Activated B cell treated with CpG ODN at 0.5 μM for 24 hours (primary cell): ENCODE measurements around the gene ADAM12. TPM values are rescaled to one million over a fixed set of nuclear protein-coding genes. Genes with fewer than 3 reads are reported as not detected.
"Not testable (repeated sequence)": the region's sequence is repeated elsewhere in the genome, so short reads cannot be mapped to it uniquely, and the experiment has no call there.

Source experiments
- ATAC-seq: fragments of 200-7000 bp; cut with Tn5 transposase; one replicate; pipeline ENCODE4 v1.10.0; 2021; ENCODE audit warnings: low read depth, mild to moderate bottlenecking, moderate library complexity
- CTCF ChIA-PET: fragments of 350-600 bp; sonication (Branson Sonifier 250); formaldehyde crosslinking; loops from one replicate; lab custom pipeline; 2021; ENCODE audit warnings: antibody characterized with exemption; lab: Charles Lee
- POLR2A ChIA-PET: fragments of 350-600 bp; sonication (Branson Sonifier 250); formaldehyde crosslinking; loops from one replicate; lab custom pipeline; 2021; ENCODE audit warnings: antibody characterized with exemption; lab: Charles Lee
- DNase-seq: peaks from one replicate; pipeline ENCODE4 v3.0.0; 2022
- H3K27ac Mint-ChIP-seq: one replicate; pipeline ENCODE4 v1.8.0; 2020; ENCODE audit warnings: mixed read lengths
- H3K27me3 Mint-ChIP-seq: one replicate; pipeline ENCODE4 v1.8.0; 2021; ENCODE audit warnings: mixed read lengths
- H3K36me3 Mint-ChIP-seq: one replicate; pipeline ENCODE4 v1.8.0; 2021; ENCODE audit warnings: low read depth, mixed read lengths
- H3K4me1 Mint-ChIP-seq: one replicate; pipeline ENCODE4 v1.8.0; 2021; ENCODE audit warnings: mixed read lengths
- H3K4me3 Mint-ChIP-seq: one replicate; pipeline ENCODE4 v1.8.0; 2020; ENCODE audit warnings: mild to moderate bottlenecking, mixed read lengths
- H3K9me3 Mint-ChIP-seq: one replicate; pipeline ENCODE4 v1.8.0; 2020; ENCODE audit warnings: mixed read lengths
- CTCF ChIP-seq: fragments of 200-600 bp; IDR thresholded peaks from one replicate; pipeline ENCODE4 v1.8.0; 2022; ENCODE audit warnings: antibody characterized with exemption, mild to moderate bottlenecking
- intact Hi-C: fragments of 100-400 bp; cut with micrococcal nuclease; formaldehyde crosslinking; loops from one replicate; pipeline ENCODE4 v1.15.1; 2024
- total RNA-seq: library from RNA; stranded (reverse); gene quantifications from 2 replicates; pipeline ENCODE4 v1.2.3, GENCODE V29; 2022

Gene ADAM12
- total RNA-seq, 1 donor from 2014 or later: 0.84 TPM

DNA sequence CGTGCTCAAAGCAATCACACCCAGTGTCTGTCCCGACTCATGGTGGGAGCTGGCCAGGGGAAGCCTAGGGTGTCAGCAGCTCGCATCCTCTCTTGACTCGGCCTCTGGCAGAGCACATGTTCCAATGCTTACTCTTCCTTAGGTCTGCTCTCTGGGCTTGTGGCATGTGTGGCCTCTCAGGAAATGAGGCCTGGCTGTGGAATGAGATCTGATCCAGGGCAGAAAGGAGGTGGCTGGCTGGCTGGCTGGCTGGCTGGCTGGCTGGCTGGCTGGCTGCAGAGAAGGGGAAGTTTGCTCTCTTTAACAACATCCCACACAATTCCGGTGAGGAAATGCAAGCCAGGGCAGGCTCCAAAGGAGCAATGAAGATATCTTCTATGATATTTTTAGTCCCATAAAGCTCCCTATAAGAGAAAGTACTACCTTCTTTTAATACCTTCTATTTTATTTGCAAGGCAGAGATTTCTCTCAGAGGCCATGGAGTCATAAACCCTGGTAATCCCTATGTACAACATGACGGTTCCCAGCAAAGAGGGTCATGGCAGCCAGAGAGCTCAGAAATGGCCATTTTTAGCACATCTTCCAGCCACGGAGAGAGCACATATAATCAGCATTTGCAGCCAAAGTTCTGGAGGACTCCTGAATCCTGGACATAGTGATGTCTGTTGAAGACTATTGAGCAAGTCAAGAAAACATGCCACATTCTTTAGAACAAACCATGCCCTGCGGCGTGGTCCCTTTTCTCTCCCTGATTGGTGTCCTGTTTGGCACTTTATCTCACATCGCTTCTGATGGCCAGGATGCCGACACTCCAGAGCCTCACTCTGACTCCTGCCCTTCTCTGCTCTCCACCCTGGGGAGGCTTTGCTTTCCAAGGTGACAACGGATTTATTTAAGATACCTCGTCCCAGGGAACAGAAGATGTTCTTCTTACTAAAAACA, 338.2 kb downstream of the ADAM12 start:
- H3K27ac Mint-ChIP-seq: no peak overlapping the region
- H3K4me3 Mint-ChIP-seq: no peak overlapping the region
- DNase-seq (no peak), ATAC-seq (no peak)
- H3K27me3 Mint-ChIP-seq: peaks cover 5% of the 10 kb centered on the region
- CTCF ChIA-PET: no interaction called here
- TF ChIP-seq CTCF: no peak
- POLR2A ChIA-PET: no interaction called here
- H3K9me3 Mint-ChIP-seq: no peaks in the 10 kb centered on the region
- no peaks in the 10 kb centered on the region for H3K36me3 Mint-ChIP-seq
- peaks cover 2% of the 10 kb centered on the region for H3K4me1 Mint-ChIP-seq
- intact Hi-C loops: loop anchor here (10.0 kb wide), 1 partner anchor 1335 kb away; no protein-coding TSS in a partner anchor

GRCh38 chr10:126047749-126048148, 340.5 kb downstream of the ADAM12 start:
- H3K36me3 Mint-ChIP-seq, H3K27me3 Mint-ChIP-seq, DNase-seq, H3K4me3 Mint-ChIP-seq, ATAC-seq, CTCF ChIA-PET, POLR2A ChIA-PET, H3K9me3 Mint-ChIP-seq: not testable (repeated sequence)
- Mint-ChIP-seq H3K4me1 (peaks cover 11% of the 10 kb centered on the region), H3K27ac (peak overlapping the region; percentile 8)
- intact Hi-C loops: loop anchor here (10.0 kb wide), 1 partner anchor 1333 kb away; no protein-coding TSS in a partner anchor

DNA sequence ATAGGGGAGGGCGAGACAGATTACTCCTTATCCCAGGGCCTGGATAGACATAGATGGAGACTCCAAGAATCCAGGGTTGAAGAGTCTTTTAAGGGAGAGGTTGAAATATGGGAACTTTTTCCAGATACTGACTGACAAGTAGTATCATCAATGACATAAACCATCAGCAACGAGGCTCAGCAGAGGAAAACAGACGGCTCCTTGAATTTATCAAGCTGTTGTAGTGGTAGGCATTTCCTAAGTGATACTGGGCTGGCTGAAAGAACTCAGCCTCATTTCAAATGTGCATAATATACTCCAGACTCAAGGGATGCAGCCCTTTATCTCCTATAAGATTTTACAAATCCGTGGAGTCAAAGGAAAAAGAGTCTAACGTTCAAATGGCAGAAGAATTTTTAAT, 341.4 kb downstream of the ADAM12 start:
- no peak overlapping the region for H3K27ac Mint-ChIP-seq
- POLR2A ChIA-PET: interaction anchor here (0.7 kb wide), 2 partner anchors 15 to 1786 kb away, joined by 6 to 8 read pairs; no protein-coding TSS in a partner anchor
- TF ChIP-seq CTCF: no peak
- H3K27me3 Mint-ChIP-seq: peaks cover 2% of the 10 kb centered on the region
- H3K4me3 Mint-ChIP-seq: no peak overlapping the region
- CTCF ChIA-PET: no interaction called here
- no peak for DNase-seq
- H3K36me3 Mint-ChIP-seq: no peaks in the 10 kb centered on the region
- intact Hi-C loops: loop anchor here (10.0 kb wide), 1 partner anchor 1332 kb away; no protein-coding TSS in a partner anchor
- no peak for ATAC-seq
- H3K9me3 Mint-ChIP-seq: no peaks in the 10 kb centered on the region
- peaks cover 21% of the 10 kb centered on the region for H3K4me1 Mint-ChIP-seq

DNA sequence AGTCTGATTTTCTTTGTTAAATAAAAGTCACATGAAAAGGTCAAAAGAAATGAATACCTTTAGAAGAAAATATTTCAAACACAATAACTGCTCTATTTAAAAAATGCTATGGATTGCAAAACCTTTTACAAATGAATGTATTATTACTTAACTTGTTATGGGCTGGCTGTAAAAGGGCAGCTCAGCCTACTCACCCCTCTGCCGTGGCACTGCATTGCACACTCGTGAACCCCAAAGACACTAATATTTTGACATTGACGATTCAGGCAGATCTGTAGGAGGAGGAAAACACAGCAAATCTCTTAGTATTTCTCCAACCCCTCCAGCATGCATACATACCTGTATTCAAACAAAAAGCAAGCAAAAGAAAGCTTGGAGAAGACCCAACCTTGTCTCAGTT, 342.4 kb downstream of the ADAM12 start:
- peaks cover 30% of the 10 kb centered on the region for H3K4me1 Mint-ChIP-seq
- CTCF ChIA-PET: no interaction called here
- no peak overlapping the region for H3K27ac Mint-ChIP-seq
- no peak for ATAC-seq
- H3K27me3 Mint-ChIP-seq: no peaks in the 10 kb centered on the region
- no peak for DNase-seq
- H3K36me3 Mint-ChIP-seq: no peaks in the 10 kb centered on the region
- no peak for TF ChIP-seq CTCF
- H3K4me3 Mint-ChIP-seq: no peak overlapping the region
- POLR2A ChIA-PET: interaction anchor here (0.5 to 1.4 kb wide), 4 partner anchors 16 to 1787 kb away, joined by 3 to 8 read pairs (median 4); no protein-coding TSS in a partner anchor
- no peaks in the 10 kb centered on the region for H3K9me3 Mint-ChIP-seq
- intact Hi-C loops: loop anchor here (10.0 kb wide), 1 partner anchor 1331 kb away; no protein-coding TSS in a partner anchor

GRCh38 chr10:126043389-126043788, 344.9 kb downstream of the ADAM12 start:
- Mint-ChIP-seq H3K9me3 (no peaks in the 10 kb centered on the region), H3K36me3 (no peaks in the 10 kb centered on the region), H3K4me3 (no peak overlapping the region), H3K27ac (peak overlapping the region; percentile 100), H3K27me3 (no peaks in the 10 kb centered on the region), H3K4me1 (peaks cover 53% of the 10 kb centered on the region)
- ChIA-PET CTCF (no interaction called here), POLR2A (interaction anchor here (0.6 kb wide), 1 partner anchor 39 kb away, joined by 10 read pairs; no protein-coding TSS in a partner anchor)
- ATAC-seq (no peak), DNase-seq (no peak)
- no peak for TF ChIP-seq CTCF
- intact Hi-C loops: loop anchor here (2.0 to 10.0 kb wide), 3 partner anchors 221 to 1329 kb away; partner anchors contain the start of genes BCCIP, EDRF1 and UROS
